Activated T-cell treated with anti-CD3 and anti-CD28 coated beads for 48 hours (primary cell): ENCODE results near the gene RNF213.
"Not testable (repeated sequence)": the region's sequence is repeated elsewhere in the genome, so short reads cannot be mapped to it uniquely, and the experiment has no call there.

Source experiments
- DNase-seq: peaks from one replicate; pipeline ENCODE4 v3.0.0-alpha.2; 2020; ENCODE audit warnings: low read depth

The RNF213 gene

GRCh38 chr17:80270836-80271235, 10.2 kb downstream of the RNF213 start:
- DNase-seq = no peak

- no peak for DNase-seq
These were observed 11.7 kb downstream of the RNF213 start for GRCh38 chr17:80272366-80272765.

- no peak for DNase-seq
These were observed 13.7 kb downstream of the RNF213 start for GRCh38 chr17:80274331-80274730.

- no peak for DNase-seq
These were observed 14.3 kb downstream of the RNF213 start for GRCh38 chr17:80274871-80275449.

- not testable (repeated sequence) for DNase-seq
These were observed 15.2 kb downstream of the RNF213 start for GRCh38 chr17:80275857-80276256.

- DNase-seq = no peak
These were observed 17.4 kb downstream of the RNF213 start for GRCh38 chr17:80277751-80278671.

GRCh38 chr17:80279895-80280294, 19.2 kb downstream of the RNF213 start:
- DNase-seq = no peak

- no peak for DNase-seq
These were observed 20.9 kb downstream of the RNF213 start for GRCh38 chr17:80281516-80281915.

GRCh38 chr17:80283116-80283852, 22.6 kb downstream of the RNF213 start:
- no peak for DNase-seq

- no peak for DNase-seq
These were observed 24.0 kb downstream of the RNF213 start for GRCh38 chr17:80284631-80285030.

- no peak for DNase-seq
These were observed 24.7 kb downstream of the RNF213 start for GRCh38 chr17:80285237-80285920.

- DNase-seq = no peak
These were observed 25.9 kb downstream of the RNF213 start for GRCh38 chr17:80286638-80286960.

GRCh38 chr17:80287038-80287437, 26.4 kb downstream of the RNF213 start:
- DNase-seq = no peak

- DNase-seq = no peak
These were observed 27.3 kb downstream of the RNF213 start for GRCh38 chr17:80287806-80288567.

- DNase-seq = no peak
These were observed 29.0 kb downstream of the RNF213 start for GRCh38 chr17:80289616-80290015.

- no peak for DNase-seq
These were observed 29.5 kb downstream of the RNF213 start for GRCh38 chr17:80290156-80290555.

GRCh38 chr17:80291260-80291659, 30.6 kb downstream of the RNF213 start:
- no peak for DNase-seq

- DNase-seq = no peak
These were observed 31.2 kb downstream of the RNF213 start for GRCh38 chr17:80291691-80292487.

- DNase-seq = no peak
These were observed 31.9 kb downstream of the RNF213 start for GRCh38 chr17:80292521-80292971.

GRCh38 chr17:80294210-80294609, 33.6 kb downstream of the RNF213 start:
- DNase-seq = no peak

- DNase-seq = no peak
These were observed 34.0 kb downstream of the RNF213 start for GRCh38 chr17:80294653-80295052.
